Measurements from ENCODE around the gene KIF22. TPM values are rescaled to one million over a fixed set of nuclear protein-coding genes. Genes with fewer than 3 reads are reported as not detected.

The KIF22 gene
- polyA plus RNA-seq, 2 of the 4 experiments (the other 2 are of a cell fraction) = 64.3 to 73.7 TPM

GRCh38 chr16:29845656-29846055 is 55.1 kb downstream of the KIF22 start:
- POLR2A ChIA-PET = interaction anchor here (0.8 kb wide), 1 partner anchor 10 kb away, joined by 3 read pairs; no protein-coding TSS in a partner anchor
- Histone ChIP-seq H3K9me3 (no peaks in the 10 kb centered on the region), H3K4me1 (no peaks in the 10 kb centered on the region), H3K27ac (no peak overlapping the region), H3K4me2 (no peak overlapping the region), H3K4me3 (no peak overlapping the region)
- CTCF ChIA-PET = interaction anchor here (1.1 to 26.2 kb wide), 2 partner anchors 27 to 52 kb away, joined by 3 to 568 read pairs; partner anchors contain the start of genes MAZ, MVP, PAGR1 and PRRT2
- 95% methylated on average over 18 of the region's 18 CpGs for WGBS (ENCODE audit: missing lambda C conversion rate)
- ATAC-seq = no peak
- TF ChIP-seq, protein P1, sequence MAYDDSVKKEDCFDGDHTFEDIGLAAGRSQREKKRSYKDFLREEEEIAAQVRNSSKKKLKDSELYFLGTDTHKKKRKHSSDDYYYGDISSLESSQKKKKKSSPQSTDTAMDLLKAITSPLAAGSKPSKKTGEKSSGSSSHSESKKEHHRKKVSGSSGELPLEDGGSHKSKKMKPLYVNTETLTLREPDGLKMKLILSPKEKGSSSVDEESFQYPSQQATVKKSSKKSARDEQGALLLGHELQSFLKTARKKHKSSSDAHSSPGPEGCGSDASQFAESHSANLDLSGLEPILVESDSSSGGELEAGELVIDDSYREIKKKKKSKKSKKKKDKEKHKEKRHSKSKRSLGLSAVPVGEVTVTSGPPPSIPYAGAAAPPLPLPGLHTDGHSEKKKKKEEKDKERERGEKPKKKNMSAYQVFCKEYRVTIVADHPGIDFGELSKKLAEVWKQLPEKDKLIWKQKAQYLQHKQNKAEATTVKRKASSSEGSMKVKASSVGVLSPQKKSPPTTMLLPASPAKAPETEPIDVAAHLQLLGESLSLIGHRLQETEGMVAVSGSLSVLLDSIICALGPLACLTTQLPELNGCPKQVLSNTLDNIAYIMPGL (CRISPR knock-in tag; IDR thresholded peaks at IDR 0.05; ENCODE audit: borderline replicate concordance) = no peak
- TF ChIP-seq FOSL2 (IDR thresholded peaks at IDR 0.05) (no peak), FOSL2 (CRISPR knock-in tag; IDR thresholded peaks at IDR 0.05) (no peak), CHD2 (IDR thresholded peaks at IDR 0.05; ENCODE audit: low read length, partially characterized antibody) (no peak), ZNF302 (CRISPR knock-in tag; IDR thresholded peaks at IDR 0.05) (no peak), TFCP2L1 (CRISPR knock-in tag; IDR thresholded peaks at IDR 0.05) (no peak), PHF8 (IDR thresholded peaks at IDR 0.05; ENCODE audit: borderline replicate concordance, low read depth) (no peak), CBX8 (IDR thresholded peaks at IDR 0.05) (no peak), GATA3 (IDR thresholded peaks at IDR 0.05; ENCODE audit: borderline replicate concordance) (no peak), CHD4 (IDR thresholded peaks at IDR 0.05; ENCODE audit: borderline replicate concordance) (no peak), TP53 (CRISPR knock-in tag; IDR thresholded peaks at IDR 0.05) (no peak), HOXB5 (CRISPR knock-in tag; IDR thresholded peaks at IDR 0.05) (no peak), ZSCAN20 (CRISPR knock-in tag; IDR thresholded peaks at IDR 0.05) (no peak)
- no peak for FAIRE-seq
- no peak for DNase-seq (ENCODE audit: low read depth in 1 of 2, low spot score in 1 of 2)

GRCh38 chr16:29848420-29849297 is 58.1 kb downstream of the KIF22 start:
- ATAC-seq (peak; percentile 92 to 95), FAIRE-seq (no peak)
- POLR2A ChIA-PET = interaction anchor here (0.6 to 1.2 kb wide), 5 partner anchors 26 to 41 kb away, joined by 3 to 9 read pairs (median 4); partner anchors contain the start of genes MVP and PAGR1

DNA sequence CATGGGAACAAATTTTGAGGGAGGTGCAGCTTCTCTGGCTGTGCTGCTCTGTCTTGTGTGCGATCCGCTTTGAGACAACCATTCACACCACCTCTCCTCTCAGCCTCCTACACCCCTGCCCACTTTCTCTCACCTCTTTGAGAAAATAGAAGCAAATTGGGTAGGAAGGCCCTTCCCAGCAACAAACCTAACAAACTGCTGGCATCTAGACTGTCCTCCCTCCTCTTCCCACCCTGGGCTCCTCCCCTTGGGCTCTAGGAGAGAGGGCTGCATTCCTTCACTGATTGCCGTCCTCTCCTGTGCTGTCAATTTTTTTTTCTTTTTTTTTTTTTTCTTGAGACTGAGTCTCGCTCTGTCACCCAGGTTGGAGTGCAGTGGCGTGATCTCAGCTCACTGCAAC is 59.0 kb downstream of the KIF22 start:
- ATAC-seq (no peak), DNase-seq (ENCODE audit: low read depth in 1 of 2, low spot score in 1 of 2) (no peak), FAIRE-seq (no peak)
- CTCF ChIA-PET = interaction anchor here (0.7 to 26.2 kb wide), 22 partner anchors 10 to 182 kb away, joined by 3 to 568 read pairs (median 6); partner anchors contain the start of genes C16orf92, CDIPT, KIF22 and MAZ
- no peak overlapping the region for H3K4me2 ChIP-seq
- no peak overlapping the region for H3K27ac ChIP-seq
- no peaks in the 10 kb centered on the region for H3K9me3 ChIP-seq
- POLR2A ChIA-PET = no interaction called here
- no peaks in the 10 kb centered on the region for H3K4me1 ChIP-seq
- 93% methylated on average over 5 of the region's 5 CpGs for WGBS (ENCODE audit: missing lambda C conversion rate)
- H3K4me3 ChIP-seq = no peak overlapping the region
- no peak for TF ChIP-seq HOXB5 (CRISPR knock-in tag; IDR thresholded peaks at IDR 0.05)
- TF ChIP-seq MAFK (IDR thresholded peaks at IDR 0.05; ENCODE audit: partially characterized antibody) = no peak
- TF ChIP-seq HOXB13 (CRISPR knock-in tag; IDR thresholded peaks at IDR 0.05; ENCODE audit: low read depth) = no peak
- TF ChIP-seq GATA3 (IDR thresholded peaks at IDR 0.05; ENCODE audit: borderline replicate concordance) = no peak
- no peak for TF ChIP-seq ZC3H11A (IDR thresholded peaks at IDR 0.05)
- no peak for TF ChIP-seq MAZ (IDR thresholded peaks at IDR 0.05; ENCODE audit: borderline replicate concordance, low read depth, low read length)
- TF ChIP-seq MYC (IDR thresholded peaks at IDR 0.05; ENCODE audit: borderline replicate concordance, low read length) = no peak
- TF ChIP-seq CHD2 (IDR thresholded peaks at IDR 0.05; ENCODE audit: low read length, partially characterized antibody) = no peak
- TF ChIP-seq FOXS1 (CRISPR knock-in tag; IDR thresholded peaks at IDR 0.05) = no peak
- TF ChIP-seq FOSL2 (IDR thresholded peaks at IDR 0.05) = no peak
- TF ChIP-seq FOSL2 (CRISPR knock-in tag; IDR thresholded peaks at IDR 0.05) = no peak
- no peak for TF ChIP-seq EHMT2 (IDR thresholded peaks at IDR 0.05; ENCODE audit: low read depth)
- TF ChIP-seq, protein P2, sequence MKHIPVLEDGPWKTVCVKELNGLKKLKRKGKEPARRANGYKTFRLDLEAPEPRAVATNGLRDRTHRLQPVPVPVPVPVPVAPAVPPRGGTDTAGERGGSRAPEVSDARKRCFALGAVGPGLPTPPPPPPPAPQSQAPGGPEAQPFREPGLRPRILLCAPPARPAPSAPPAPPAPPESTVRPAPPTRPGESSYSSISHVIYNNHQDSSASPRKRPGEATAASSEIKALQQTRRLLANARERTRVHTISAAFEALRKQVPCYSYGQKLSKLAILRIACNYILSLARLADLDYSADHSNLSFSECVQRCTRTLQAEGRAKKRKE (CRISPR knock-in tag; IDR thresholded peaks at IDR 0.05; ENCODE audit: low read depth) = no peak
- no peak for TF ChIP-seq ESRRA (IDR thresholded peaks at IDR 0.05; ENCODE audit: borderline replicate concordance, low read length)
- no peak for TF ChIP-seq BHLHE40 (IDR thresholded peaks at IDR 0.05; ENCODE audit: low read depth, low read length)
- no peak for TF ChIP-seq CBX8 (IDR thresholded peaks at IDR 0.05)
- no peak for TF ChIP-seq POLR2AphosphoS2 (conservative IDR thresholded peaks at IDR 0.05; ENCODE audit: low read length)

More at GRCh38 chr16:29848420-29849297, 58.1 kb downstream of the KIF22 start:
- no peak overlapping the region for H3K4me3 ChIP-seq
- no peaks in the 10 kb centered on the region for H3K4me1 ChIP-seq
- H3K4me2 ChIP-seq = no peak overlapping the region
- DNase-seq (ENCODE audit: low read depth in 1 of 2, low spot score in 1 of 2) = peak; percentile 77 to 81
- CTCF ChIA-PET = interaction anchor here (0.5 to 26.2 kb wide), 49 partner anchors 11 to 195 kb away, joined by 3 to 568 read pairs (median 4); partner anchors contain the start of genes C16orf92, CDIPT, HIRIP3 and INO80E
- H3K9me3 ChIP-seq = no peaks in the 10 kb centered on the region
- TF ChIP-seq SMC3 (IDR thresholded peaks at IDR 0.05) (peak; percentile 90), JUN (IDR thresholded peaks at IDR 0.05) (0 out of 5 replicates have a peak, but pooled peaks of 1 of the 2 experiments have one; percentile 19), GATA3 (IDR thresholded peaks at IDR 0.05; ENCODE audit: borderline replicate concordance) (no peak), KDM1A (IDR thresholded peaks at IDR 0.05; ENCODE audit: low read depth) (no peak), RAD21 (conservative IDR thresholded peaks at IDR 0.05 in 1 of 2, IDR thresholded peaks at IDR 0.05 in 1 of 2) (peak; percentile 78 to 86)
- TF ChIP-seq, protein P3, sequence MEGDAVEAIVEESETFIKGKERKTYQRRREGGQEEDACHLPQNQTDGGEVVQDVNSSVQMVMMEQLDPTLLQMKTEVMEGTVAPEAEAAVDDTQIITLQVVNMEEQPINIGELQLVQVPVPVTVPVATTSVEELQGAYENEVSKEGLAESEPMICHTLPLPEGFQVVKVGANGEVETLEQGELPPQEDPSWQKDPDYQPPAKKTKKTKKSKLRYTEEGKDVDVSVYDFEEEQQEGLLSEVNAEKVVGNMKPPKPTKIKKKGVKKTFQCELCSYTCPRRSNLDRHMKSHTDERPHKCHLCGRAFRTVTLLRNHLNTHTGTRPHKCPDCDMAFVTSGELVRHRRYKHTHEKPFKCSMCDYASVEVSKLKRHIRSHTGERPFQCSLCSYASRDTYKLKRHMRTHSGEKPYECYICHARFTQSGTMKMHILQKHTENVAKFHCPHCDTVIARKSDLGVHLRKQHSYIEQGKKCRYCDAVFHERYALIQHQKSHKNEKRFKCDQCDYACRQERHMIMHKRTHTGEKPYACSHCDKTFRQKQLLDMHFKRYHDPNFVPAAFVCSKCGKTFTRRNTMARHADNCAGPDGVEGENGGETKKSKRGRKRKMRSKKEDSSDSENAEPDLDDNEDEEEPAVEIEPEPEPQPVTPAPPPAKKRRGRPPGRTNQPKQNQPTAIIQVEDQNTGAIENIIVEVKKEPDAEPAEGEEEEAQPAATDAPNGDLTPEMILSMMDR (IDR thresholded peaks at IDR 0.05) = peak; percentile 89
- H3K27ac ChIP-seq = no peak overlapping the region
- WGBS (ENCODE audit: missing lambda C conversion rate) = 37% methylated on average over 15 of the region's 15 CpGs
